Measurements from ENCODE around the gene DOP1A.

DOP1A gene

DNA sequence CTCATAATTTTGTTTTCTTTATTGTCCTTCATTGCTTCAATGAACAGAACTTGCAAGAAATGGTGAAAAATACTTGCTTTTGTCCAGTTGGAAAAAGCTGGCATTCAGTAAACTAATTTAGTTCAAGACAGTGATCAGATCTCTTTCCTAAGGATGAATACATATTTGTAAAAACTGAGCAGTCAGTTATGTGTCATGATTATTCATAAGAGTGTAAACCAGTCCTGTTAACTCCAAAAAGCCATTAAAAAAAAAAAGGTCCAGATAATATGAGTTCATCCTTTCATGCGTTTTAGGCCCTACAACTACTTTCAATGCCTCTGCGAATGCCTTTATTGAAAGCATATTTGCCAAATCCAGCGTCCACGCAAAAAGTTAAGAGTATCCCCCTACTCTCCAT, 125.0 kb downstream of the DOP1A start:
- peaks cover 5% of the 10 kb centered on the region; the same call in 1 of the 2 replicates for H3F3A ChIP-seq (ENCODE audit: insufficient read depth)
- H3K4me2 ChIP-seq (ENCODE audit: low read depth, low read length, poor library complexity, severe bottlenecking): peak overlapping the region; percentile 95
- no peaks in the 10 kb centered on the region for H4K20me1 ChIP-seq (ENCODE audit: low read depth, low read length)
- H3K79me2 ChIP-seq (ENCODE audit: insufficient read depth, low read length): peaks cover 9% of the 10 kb centered on the region
- H3K36me3 ChIP-seq (ENCODE audit: low read length): peaks cover 5% of the 10 kb centered on the region; the same call in 1 of the 2 replicates
- H2AFZ ChIP-seq (ENCODE audit: low read depth, low read length, severe bottlenecking): peak overlapping the region; percentile 78
- no peak for TF ChIP-seq CTCF (IDR thresholded peaks at IDR 0.05; ENCODE audit: insufficient read depth, low read length, poor library complexity, severe bottlenecking)
- H3K9me3 ChIP-seq (ENCODE audit: insufficient read depth, low read length): no peaks in the 10 kb centered on the region
- H3K27ac ChIP-seq (ENCODE audit: low read depth, low read length): no peak overlapping the region
- H3K9me2 ChIP-seq (replicated peaks; ENCODE audit: insufficient read depth, low read length): no peaks in the 10 kb centered on the region
- no peaks in the 10 kb centered on the region for H3K27me3 ChIP-seq (ENCODE audit: low read length)
- H3K4me3 ChIP-seq (ENCODE audit: insufficient read depth, low read length, poor library complexity, severe bottlenecking): peak overlapping the region; percentile 89
- H3K9ac ChIP-seq (ENCODE audit: low read length): peak overlapping the region; percentile 88

DNA sequence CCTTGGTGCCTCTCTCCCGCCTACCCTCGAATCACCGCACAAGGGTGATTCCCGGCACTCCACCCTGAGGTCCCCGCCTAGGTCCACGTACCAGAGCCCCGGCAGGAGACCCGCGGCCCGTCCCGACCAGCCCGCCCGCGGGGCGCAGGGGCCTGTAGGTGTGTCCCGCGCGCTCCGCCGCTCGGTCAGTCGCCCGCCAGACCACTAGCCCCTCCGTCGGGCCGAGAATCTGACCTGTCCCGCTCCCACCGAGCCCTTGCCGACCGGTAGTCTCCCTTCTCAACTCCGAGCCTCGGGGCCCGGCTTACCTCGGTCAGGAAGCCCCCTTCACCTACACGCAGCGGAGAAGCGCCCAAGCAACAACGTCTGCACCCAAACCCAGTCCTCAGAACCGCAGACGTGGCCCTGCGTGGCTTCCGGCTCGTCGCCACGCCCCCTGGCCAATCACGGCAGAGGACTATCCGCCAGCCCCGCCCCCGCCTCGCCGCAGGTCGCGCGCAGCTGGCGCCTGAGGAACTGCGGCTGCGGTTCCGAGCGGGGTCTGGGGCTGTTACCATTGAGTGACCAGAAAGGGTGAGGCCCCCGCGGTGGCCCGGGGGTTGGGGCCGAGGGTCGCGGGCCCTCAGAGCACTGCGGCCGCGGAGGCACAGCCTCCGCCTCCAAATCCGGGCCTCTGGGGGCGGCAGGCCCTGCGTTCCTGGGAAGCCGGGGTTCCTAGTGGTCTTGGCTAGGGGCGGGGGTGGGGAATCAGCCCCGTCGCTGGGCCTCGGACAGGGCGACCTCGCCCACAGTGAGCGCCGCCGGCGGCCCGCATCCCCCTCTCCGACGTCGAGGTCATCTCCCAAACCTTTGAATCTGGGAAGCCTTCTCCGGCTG, 125.6 kb downstream of the DOP1A start, which contains the start of the genes PGM3 and RWDD2A:
Gene PGM3 (minus strand): TSS at position 395 of the 876 bp plus-strand sequence. CDS start 2,253 bp downstream, outside the sequence.
Gene RWDD2A (plus strand): TSS at position 487 of the 876 bp plus-strand sequence. CDS start 1,095 bp downstream, outside the sequence.
- H4K20me1 ChIP-seq (ENCODE audit: low read depth, low read length): no peaks in the 10 kb centered on the region
- peaks cover 9% of the 10 kb centered on the region for H3K79me2 ChIP-seq (ENCODE audit: insufficient read depth, low read length)
- no peak within 1 kb of the TSS for H3K27ac ChIP-seq (ENCODE audit: low read depth, low read length)

DNA sequence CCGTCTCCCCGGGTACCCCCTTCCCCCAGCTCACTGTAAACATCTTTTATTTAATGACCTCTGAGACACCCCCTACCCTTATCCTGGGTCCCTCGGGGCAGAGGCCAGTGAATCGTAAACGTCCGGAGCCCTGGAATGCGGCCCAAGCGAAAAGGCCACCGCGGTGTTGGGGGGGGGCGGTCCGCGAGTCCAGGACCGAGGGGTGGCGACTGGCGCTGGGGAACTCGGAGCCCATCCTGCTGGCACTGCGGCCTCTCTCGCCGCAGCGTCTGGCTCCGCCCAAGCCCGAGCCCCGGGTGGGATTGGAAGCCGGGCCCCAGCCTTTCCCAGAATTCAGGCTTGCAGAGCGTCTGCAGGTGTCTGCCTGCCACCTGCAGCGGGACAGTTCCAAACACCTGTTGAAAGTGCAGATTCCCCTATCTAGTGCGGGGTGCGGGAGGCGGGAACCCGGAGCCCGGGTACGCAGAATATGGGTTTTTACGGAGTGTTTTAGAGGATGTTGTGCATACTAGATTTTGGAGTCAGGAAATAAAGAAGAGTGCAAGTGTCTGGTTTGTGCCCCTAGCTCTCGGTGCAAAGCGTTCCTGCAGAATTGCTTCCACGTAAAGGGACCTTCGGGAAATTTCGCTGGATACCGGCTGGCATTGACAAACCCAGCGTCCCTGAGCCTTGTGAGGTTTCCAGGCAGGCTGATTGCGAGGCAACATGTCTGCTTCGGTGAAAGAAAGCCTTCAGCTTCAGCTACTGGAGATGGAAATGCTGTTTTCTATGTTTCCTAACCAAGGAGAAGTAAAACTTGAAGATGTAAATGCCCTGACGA, 126.5 kb downstream of the DOP1A start:
- H3K9ac ChIP-seq (ENCODE audit: low read length): peak overlapping the region; percentile 88
- no peaks in the 10 kb centered on the region for H3K9me2 ChIP-seq (replicated peaks; ENCODE audit: insufficient read depth, low read length)
- no peaks in the 10 kb centered on the region for H3K27me3 ChIP-seq (ENCODE audit: low read length)
- no peak overlapping the region for H3K27ac ChIP-seq (ENCODE audit: low read depth, low read length)
- peak overlapping the region; percentile 78 for H2AFZ ChIP-seq (ENCODE audit: low read depth, low read length, severe bottlenecking)
- peaks cover 9% of the 10 kb centered on the region for H3K79me2 ChIP-seq (ENCODE audit: insufficient read depth, low read length)
- no peak for TF ChIP-seq CTCF (IDR thresholded peaks at IDR 0.05; ENCODE audit: insufficient read depth, low read length, poor library complexity, severe bottlenecking)
- TF ChIP-seq EZH2phosphoT487 (conservative IDR thresholded peaks at IDR 0.05; ENCODE audit: low read length): no peak
- H3K4me2 ChIP-seq (ENCODE audit: low read depth, low read length, poor library complexity, severe bottlenecking): peak overlapping the region; percentile 95
- H4K20me1 ChIP-seq (ENCODE audit: low read depth, low read length): no peaks in the 10 kb centered on the region
- peaks cover 5% of the 10 kb centered on the region; the same call in 1 of the 2 replicates for H3F3A ChIP-seq (ENCODE audit: insufficient read depth)
- H3K4me3 ChIP-seq (ENCODE audit: insufficient read depth, low read length, poor library complexity, severe bottlenecking): peak overlapping the region; percentile 89
- peaks cover 3% of the 10 kb centered on the region; the same call in 1 of the 2 replicates for H3K36me3 ChIP-seq (ENCODE audit: low read length)
- no peaks in the 10 kb centered on the region for H3K9me3 ChIP-seq (ENCODE audit: insufficient read depth, low read length)

More for the DNA sequence above, 125.6 kb downstream of the DOP1A start, which contains the start of the genes PGM3 and RWDD2A:
- Histone ChIP-seq H3K4me2 (ENCODE audit: low read depth, low read length, poor library complexity, severe bottlenecking) (peak within 1 kb of the TSS; percentile 95), H3K9me3 (ENCODE audit: insufficient read depth, low read length) (no peaks in the 10 kb centered on the region), H3K36me3 (ENCODE audit: low read length) (peaks cover 5% of the 10 kb centered on the region; the same call in 1 of the 2 replicates), H3K4me3 (ENCODE audit: insufficient read depth, low read length, poor library complexity, severe bottlenecking) (peak within 1 kb of the TSS; percentile 89), H2AFZ (ENCODE audit: low read depth, low read length, severe bottlenecking) (peak within 1 kb of the TSS; percentile 78), H3K27me3 (ENCODE audit: low read length) (no peaks in the 10 kb centered on the region), H3F3A (ENCODE audit: insufficient read depth) (peaks cover 5% of the 10 kb centered on the region; the same call in 1 of the 2 replicates), H3K9me2 (replicated peaks; ENCODE audit: insufficient read depth, low read length) (no peaks in the 10 kb centered on the region), H3K9ac (ENCODE audit: low read length) (peak within 1 kb of the TSS; percentile 88)
- TF ChIP-seq EZH2phosphoT487 (conservative IDR thresholded peaks at IDR 0.05; ENCODE audit: low read length): no peak
- TF ChIP-seq CTCF (IDR thresholded peaks at IDR 0.05; ENCODE audit: insufficient read depth, low read length, poor library complexity, severe bottlenecking): no peak
